Measurements from ENCODE around the gene TRIM3. TPM values are rescaled to one million over a fixed set of nuclear protein-coding genes. Genes with fewer than 3 reads are reported as not detected.

Gene TRIM3
- total RNA-seq, 1 experiment from 2014 or later = 16.4 TPM

DNA sequence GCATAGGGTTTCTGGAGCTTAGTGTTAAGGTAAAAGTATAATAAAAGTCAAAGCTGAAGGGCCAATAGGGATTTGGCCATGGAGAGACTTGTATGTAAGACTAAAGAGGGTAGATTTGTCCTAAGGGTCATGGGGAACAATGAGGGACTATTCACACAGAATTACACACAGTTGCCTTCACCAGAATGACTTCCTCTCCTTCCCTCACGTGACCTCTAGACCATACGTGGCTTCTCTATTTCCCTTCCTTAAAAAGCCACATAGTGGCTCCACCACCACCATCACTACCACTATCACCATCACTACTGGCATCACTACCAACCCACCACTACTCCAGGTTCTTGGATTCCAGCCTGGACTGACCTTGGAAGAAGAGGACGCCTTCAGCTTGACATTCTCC, 35.7 kb downstream of the TRIM3 start:
- DNase-seq (ENCODE audit: low read depth) = no peak

DNA sequence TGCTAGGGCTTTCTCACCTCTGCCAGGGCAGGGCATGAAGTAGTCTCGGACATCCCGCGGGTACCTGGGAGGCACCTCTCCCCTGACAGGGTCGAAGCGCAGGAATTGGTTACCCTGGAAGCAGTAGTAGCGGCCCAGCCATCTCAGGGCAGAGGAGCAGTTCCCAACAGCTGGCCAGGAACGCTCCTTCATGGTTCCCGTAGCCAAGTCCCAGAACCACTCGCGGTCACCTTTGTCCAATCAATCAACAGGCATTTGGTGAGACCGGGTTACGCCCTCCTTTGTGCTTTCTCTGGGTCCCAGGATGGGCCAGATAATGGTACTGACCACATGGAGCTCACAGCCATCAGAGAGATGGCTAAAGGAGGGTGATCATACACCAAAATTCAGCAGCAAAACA, 36.3 kb downstream of the TRIM3 start:
- no peak for DNase-seq (ENCODE audit: low read depth)

DNA sequence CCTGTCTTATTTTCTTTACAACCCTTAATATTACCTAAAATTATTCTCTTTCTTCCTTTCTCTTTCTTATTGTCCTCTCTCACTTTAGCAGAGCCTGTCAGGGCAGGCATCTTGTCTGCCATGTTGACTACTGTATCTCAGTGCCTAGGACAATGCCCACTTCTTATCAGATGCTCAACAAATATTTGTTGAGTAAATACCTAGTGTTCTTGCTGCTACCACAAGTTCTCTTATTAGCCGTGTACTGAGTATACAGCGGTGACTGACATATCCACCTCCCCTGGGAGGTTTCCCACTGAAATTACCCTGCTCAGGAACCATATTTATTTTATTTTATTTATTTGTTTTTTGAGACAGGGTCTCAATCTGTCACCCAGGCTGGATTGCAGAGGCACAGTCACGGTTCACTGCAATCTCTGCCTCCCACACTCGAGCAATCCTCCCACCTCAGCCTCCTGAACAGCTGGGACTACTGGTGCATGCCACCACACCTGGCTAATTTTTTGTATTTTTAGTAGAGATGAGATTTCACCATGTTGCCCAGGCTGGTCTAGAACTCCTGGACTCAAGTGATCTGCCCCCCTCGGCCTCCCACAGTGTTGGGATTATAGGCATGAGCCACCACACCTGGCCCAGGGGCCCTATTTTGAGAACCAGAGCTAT, 39.6 kb downstream of the TRIM3 start:
- DNase-seq (ENCODE audit: low read depth) = no peak

DNA sequence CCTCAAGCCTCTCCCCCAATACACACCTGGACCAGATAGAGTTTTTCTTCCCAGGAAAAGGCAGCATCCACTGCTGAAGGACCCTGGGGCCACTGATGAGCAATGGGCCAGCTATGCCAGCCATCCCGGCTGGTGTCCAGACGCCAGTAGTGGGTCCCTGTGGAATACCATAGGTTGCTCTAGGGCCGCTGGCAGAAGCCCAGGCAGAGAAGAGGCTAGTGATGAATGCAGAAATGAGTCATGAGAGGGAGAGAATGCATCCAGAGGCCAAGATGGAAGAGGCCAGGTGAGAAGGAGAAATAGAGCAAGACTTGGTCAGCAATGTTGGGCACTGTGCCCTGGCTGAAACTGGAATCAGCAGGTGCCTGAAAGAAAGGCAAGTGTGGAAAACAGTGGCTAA, 41.9 kb downstream of the TRIM3 start:
- DNase-seq (ENCODE audit: low read depth) = peak; percentile 79

DNA sequence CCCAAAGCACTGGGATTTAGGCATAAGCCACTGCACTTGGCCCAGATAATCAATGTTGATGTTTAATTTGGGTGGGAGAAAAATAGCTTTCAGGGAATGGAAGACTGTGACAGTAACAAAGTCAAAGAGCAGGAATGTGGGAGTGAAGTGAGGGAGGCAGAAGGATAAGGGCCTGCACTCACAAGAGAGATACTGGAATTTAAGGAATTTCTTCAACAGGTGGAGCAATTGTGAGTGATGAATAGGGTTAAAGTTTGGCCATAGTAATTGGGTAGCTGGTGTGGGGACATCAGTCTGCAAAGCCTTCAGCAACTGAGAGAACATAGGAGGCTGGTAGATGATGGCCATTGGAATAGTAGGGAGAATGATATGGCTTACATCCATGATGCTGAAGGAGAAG, 46.2 kb downstream of the TRIM3 start:
- no peak for DNase-seq (ENCODE audit: low read depth)

DNA sequence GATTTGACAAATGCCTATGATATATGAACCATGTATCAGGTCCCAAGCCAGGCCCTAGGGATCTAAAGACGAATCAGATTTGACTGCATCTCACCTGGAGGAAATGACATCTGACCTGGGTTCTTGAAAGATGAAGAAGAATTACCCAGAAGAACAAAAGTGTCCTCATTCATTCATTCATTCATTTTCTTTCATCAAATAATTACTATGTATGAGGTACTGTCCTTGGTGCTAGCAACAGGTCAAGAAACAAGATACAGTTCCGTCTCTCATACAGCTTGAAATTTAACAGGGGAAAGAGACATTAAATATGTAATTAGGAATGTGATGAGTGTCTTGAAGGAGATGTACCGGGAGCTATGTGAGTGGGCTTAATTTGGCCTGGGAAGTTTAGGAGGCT, 53.1 kb downstream of the TRIM3 start:
- DNase-seq (ENCODE audit: low read depth) = no peak

DNA sequence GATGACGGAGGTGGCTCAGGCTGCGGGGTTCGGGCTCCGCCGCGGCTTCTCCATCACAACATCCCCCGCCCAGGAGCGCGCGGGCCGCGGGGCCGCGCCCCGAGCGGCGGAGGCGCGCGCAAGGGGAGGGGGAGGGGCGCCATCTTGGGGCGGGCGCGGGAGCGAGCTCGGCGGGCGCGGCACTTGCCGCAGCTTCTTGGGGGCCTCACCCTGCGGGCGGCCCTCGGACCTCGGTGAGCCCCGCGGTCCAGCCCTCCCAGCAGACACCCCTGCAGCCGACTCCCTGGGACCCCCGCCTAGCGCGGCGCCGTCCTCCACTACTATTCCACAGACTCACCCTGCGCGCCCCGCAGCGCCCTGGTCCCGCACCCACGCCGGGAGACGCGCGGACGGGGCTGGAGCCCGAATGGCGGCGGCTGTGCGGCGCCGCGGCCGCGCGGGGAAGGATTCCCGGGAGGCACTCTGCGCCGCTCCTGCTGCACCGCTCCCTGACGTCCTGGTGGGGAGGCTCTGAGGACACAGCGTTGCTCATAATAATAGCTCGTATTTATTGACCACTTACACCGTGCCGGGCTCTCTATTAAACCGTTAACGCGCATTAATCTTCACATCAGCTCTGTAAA, 54.6 kb downstream of the TRIM3 start, which contains the start of gene APBB1:
APBB1 (minus strand) TSS at position 86 of the 623 bp plus-strand sequence. CDS start 7,747 bp downstream, outside the sequence.
- peak; percentile 69 for DNase-seq (ENCODE audit: low read depth)

DNA sequence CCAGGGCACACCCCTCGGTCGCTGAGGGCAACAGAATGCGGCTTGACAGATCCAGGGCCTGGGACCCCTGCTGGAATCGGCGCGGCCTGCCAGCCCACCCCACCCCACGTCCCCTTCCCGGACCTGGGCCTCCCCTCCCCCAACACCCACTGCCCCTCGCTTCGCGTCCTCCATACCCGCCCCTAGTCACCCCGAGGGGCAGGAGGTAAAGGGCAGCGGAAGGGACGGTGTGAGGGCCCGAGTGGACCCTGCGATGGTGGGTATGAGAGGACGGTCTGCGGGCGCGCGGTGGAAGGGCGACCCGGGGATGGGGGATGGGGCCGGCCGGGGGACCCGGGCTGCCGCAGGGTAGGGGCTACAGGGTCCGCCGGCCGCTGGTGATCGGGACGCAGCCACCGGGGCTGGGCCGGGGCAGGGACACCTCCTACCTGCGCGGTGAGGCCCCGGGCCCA, 55.2 kb downstream of the TRIM3 start:
- no peak for DNase-seq (ENCODE audit: low read depth)

DNA sequence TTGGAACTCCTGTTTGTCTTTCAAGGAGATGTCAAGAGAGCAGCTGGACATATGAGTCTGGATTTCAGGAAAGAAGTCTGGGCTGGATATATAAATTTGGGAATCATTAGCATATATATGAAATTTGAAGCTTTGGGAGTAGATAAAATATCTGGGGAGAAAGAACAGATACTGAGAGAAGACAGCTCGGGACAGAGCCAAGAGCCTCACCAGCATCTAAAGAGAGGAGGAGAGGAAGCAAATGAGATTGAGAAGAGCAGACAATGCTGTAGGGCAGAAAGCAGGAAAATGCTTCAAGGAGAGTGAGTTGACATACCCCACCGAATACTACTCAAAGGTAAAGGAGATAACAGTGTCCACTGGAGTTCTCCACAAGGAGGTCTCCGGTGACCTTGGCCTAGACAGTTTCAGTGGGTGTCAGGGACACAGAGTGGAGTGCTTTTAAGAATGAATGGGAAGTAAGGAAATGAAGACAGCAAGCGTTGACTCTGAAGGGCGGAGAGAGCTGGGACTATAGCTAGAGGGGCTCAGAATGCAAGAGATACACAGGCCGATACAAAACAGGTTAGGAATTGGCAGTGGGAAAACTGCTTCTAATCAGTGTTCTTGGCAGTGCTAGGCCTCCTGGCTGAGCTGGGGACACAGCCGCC, 55.7 kb downstream of the TRIM3 start:
- DNase-seq (ENCODE audit: low read depth) = no peak

DNA sequence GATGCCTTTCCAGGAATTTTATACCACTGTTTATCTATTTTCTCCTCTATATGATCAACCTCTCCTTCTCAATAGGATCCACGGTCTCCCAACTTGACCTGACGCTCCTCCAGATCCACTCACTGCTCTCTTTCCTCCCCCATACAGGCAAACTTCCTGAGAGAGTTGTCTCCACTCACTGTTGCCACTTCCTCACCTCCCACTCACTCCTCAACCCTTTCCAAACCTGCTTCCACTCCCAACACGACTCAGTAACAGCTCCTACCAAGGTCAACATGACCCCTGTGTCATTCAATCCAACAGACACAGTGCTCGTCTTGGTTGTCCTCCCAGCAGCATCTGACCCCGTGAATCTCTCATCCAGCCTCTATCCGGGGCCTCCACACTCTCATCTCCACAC, 57.9 kb downstream of the TRIM3 start:
- DNase-seq (ENCODE audit: low read depth) = no peak

DNA sequence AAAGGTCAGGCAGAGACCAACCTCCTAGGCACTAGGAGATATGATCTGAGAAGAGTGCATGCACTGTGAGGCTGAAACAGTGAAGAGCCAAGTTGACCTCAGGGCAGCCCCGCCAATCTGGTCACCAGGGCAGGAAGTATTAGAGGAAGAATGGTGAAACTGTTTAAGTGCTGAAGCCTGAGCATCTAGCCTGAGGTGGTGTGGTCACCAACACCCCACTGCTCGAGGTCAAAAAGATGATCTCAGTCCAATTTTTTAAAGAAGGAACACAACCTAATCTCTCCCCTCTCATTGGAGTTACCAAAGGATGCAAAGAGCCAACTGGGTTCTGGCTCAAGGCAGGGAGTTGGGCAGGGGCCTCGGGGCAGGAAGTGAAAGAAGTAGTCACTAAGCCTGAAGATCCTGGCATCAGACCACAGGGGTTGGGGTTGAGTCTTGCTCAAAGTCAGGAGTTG, 58.8 kb downstream of the TRIM3 start:
- no peak for DNase-seq (ENCODE audit: low read depth)

DNA sequence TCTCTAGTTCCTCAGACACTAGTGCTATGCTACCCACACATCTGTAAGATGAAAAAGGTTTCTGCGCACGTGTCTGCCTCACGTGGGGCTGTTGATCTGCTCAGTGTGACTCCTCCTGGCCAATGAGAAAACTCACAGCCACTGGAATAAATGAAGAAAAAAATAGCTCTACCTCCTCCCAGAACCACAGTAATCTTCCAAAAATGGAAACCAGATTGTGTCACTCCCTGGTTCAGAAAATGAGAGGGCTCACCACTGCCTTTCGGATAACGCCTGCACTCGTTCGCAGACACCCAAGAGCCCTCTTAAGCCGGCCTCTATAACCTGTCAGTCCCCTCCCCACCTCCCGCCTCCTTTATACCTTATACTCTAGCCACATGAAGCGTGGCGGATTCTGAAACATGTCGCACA, 59.9 kb downstream of the TRIM3 start:
- no peak for DNase-seq (ENCODE audit: low read depth)

DNA sequence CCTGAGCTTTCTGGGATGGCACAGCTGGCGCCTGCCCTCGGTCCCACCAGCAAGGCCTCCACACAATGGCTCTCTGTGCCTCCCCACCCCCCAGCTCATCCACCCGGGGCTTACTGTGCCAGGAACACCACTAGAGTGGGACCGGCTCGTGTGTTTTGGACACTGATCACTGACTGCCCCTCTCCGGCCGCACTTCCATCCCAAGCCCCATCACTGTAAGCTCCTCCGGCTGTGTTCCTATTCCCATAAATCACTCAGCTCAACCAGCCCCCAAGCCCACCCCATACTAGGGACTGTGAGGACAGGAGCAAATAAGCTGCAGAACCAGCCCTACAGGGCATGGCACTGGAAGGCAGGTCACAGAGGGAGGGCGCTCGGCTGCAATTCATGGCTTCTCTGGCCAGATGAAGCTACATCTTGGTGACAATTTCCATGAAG, 62.1 kb downstream of the TRIM3 start:
- DNase-seq (ENCODE audit: low read depth) = no peak

DNA sequence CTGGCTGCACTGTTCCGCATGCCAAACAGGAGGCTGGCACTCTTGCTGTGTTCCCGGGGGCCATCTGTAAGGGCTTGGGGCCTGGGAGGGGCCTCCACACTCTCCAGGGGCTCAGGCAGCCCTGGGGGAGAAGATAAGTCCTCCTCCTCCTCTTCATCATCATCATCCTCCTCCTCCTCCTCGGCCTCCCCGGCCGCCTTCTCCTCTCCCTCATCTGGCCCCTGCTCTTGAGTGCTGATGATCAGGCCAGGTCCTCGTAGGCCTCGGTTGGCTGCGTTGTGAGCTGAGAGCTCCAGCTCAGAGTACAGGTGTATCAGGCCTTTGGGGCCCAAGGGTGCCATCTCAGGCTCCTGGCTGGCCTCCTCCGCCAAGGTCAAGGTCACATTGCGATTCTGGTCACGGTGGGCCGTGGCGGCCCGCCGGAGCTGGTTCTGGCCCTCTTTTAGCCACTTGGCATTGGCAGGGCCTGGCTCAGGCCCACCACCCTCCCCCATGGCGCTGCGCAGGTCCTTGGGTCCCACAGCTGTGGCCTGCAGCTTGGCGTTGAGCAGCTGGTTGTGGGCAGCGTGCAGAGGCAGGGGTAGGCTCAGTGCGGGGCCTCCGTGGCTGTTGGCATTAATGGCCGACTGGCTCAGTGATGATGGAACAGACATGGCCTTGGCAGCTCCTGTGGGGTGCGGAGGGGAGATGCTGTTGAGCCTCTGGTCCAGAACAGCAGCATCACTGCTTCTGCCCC, 62.9 kb downstream of the TRIM3 start:
- no peak for DNase-seq (ENCODE audit: low read depth)

DNA sequence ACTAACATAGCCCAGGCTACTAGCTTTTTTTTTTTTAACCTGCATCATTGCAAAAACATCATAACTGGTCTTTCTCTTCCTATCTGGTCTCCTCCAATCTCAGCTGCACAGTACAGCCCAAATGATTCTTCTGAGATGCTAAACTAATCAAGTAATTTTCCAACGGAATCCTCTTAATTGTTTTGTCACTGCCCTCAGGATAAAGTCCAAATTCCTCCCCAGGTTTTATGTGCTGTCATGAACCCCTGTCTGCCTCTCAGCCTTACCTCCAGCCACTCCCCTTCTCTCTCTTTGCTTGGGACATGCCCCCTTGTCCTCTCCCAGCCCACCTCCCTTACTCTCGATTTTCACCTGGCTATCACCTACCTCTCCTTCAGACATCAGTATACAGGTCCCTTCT, 67.4 kb downstream of the TRIM3 start:
- no peak for DNase-seq (ENCODE audit: low read depth)

DNA sequence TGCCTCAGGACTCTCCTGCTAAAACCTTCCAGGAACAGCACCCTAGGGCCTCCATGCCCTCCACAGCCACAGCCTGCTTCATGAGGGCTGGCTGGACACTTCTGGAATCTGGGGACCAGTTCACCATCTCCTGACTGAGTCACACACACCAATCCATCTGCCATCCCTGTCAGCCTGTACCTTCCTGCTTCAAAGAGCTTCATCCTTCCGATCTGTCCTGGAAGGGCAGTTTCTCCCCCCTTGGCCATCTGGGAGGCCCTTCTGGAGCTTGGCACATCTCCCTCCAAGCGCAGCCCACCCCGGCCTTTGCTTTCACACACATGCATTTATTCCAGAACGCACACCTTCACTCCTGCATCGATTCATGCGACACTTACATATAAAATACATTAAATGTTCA, 67.9 kb downstream of the TRIM3 start:
- no peak for DNase-seq (ENCODE audit: low read depth)

DNA sequence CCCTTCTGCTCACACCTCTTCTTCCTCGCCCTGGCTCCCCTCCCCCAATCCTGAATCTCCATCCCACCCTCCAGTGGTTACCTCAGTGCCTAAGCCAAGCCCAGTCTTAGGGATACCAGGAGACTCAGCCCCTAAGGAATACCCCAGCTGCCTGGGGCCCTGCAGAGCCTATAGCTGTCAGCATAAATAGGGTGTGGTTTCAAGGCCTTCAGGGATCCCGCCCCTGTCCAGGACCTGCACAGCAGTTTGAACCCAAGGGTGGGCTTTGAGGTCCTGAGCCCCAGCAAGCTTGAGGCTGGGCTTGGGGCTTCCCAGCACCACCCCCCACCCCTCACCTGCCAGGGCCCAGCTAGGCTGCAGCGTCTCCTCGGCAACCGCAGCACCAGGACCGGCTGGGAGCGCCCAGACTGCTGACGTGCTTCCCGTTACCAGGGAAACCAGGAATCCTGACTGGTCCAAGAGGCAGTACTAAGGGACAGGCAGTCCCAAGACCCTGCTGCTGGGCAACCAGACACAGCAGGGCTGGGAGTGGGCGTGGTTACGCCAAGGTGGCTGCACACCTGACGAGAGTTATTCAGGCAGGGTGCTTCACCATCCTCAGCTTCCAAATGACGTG, 68.6 kb downstream of the TRIM3 start:
- no peak for DNase-seq (ENCODE audit: low read depth)

DNA sequence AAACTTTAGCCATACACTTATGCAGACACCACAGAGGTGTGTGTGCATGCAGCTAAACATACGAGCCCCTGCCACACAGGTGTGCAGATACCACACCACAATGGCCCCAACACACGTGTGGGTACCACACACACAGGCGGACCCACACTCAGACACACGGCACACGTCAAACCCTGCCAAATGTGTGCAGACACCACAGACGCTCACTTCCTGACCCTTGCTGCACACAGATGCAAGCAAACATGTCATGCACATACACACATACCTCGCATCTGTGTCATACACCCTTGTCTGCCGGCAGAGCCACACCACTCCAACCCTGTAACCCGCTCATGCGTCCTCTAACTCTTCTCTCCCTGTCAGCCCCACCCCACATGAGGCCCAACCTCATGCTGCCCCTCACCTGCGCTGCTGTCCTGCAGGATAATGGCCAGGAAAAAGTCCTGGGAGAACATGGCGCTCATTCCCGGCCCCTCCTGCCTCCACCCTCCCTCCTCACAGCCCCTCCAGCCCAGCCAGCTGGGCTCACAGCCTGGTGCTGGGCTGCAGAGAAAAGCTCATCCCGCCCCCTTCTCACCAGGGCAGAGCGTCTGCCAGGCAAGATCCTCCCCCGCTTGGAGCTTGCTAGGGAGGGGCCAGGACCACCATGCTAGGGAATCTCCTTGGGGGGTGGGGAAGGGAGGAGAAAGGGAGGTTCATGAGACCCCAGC, 69.2 kb downstream of the TRIM3 start:
- DNase-seq (ENCODE audit: low read depth) = peak; percentile 20

DNA sequence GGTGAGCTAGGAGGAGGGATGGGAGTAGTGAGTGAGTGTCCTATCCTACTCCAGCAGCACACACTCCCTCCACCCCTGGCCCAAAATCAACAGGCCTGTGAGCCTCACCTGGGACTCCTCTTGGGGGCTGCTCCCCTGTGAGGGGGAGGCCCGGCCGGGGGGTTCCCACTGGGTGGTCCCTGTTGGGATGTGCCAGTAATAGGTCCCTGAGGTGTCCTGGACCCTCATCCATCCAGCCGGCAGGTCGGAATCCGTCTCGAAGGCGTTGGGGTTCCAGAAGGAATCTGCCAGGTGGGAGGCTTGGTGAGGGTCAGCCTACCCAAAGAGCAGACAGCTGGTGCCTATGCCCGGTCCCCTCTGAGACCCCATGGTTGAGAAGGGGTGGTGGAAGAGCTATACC, 70.2 kb downstream of the TRIM3 start:
- no peak for DNase-seq (ENCODE audit: low read depth)

DNA sequence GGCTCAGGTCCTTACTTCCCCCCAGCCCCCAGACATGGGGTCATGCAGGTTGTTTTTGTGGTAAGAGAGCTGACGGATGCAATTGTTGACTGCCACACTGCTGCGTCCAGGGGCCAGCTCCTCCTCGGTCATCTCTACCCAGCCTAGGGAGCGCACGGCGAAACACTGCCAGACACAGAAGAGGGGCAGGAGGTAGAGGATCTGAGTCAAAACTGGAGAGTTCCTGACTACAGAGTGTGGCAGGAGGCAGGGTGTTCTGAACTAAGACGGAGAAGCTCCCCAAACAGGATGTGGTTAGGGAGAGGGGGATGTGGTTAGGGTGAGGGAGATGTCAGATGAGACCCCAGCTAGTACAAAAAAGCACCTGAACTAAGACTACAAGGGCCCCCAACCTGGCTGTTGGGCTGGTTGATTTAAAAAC, 71.2 kb downstream of the TRIM3 start:
- DNase-seq (ENCODE audit: low read depth) = peak; percentile 23

DNA sequence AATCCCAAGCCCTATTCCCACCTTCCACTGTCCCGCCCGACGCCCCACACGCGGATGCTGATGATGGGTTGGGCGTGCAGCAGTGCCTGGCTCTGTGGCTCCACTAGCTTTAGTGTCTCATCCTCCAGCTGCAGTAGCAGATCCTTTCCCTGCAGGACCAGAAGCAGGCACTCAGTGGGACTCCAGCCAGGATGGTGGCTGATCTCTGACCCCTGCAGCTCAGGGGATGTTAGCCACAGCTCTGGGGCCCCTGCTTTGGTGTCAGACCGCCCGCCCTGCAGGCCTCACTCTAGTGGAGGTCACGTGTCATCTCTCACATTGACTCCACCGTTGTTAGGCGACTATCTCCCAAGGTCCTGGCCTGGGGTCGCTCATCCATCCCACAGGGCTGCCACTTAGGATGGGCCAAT, 71.7 kb downstream of the TRIM3 start:
- DNase-seq (ENCODE audit: low read depth) = no peak

Measured in Daoy (cell line).